DMS114 treated with DMSO at 0.1 percent for 48 hours (cell line): ENCODE data around the gene PPP1R14C.
"Not testable (repeated sequence)": the region's sequence is repeated elsewhere in the genome, so short reads cannot be mapped to it uniquely, and the experiment has no call there.

ENCODE experiments used
- DNase-seq: peaks from one replicate; lab custom pipeline; 2025; ENCODE audit not compliant: unreplicated experiment; lab: John Stamatoyannopoulos, UW

The PPP1R14C gene

DNA sequence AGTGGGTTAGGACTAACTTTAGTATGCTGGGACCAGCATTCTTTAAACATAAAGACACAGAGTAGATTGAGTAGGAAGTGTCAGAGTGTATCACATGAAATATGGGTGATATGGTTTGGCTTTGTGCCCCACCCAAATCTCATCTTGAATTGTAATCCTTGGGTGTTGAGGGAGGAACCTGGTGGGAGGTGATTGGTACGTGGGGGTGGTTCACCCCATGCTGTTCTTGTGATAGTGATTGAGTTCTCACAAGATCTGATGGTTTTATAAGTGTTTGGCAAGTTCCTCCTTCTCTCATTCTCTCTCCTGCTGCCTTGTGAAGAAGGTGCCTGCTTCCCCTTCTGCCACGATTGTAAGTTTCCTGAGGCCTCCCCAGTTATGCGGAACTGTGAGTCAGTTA lies 5.1 kb upstream of the PPP1R14C start:
- not testable (repeated sequence) for DNase-seq

DNA sequence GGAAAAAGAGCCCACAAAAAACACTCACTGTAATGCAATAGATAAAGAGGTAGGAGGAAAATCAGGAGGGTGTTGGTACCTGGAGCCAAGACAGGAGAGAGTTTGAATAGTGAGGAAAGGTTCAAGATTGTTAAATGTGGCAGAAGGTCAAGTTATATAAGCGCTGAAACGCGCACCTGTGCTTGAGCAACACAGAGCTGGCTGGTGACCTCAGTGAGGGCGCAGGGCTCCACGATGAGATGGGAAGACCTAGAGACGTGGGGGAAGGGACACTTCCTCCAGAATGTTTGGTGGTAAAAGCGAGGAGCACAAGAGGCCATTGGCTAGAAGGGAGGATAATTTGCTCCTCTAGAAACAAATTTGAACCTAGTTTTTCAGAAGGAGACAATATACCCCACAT lies 4.2 kb upstream of the PPP1R14C start:
- DNase-seq, result no peak

DNA sequence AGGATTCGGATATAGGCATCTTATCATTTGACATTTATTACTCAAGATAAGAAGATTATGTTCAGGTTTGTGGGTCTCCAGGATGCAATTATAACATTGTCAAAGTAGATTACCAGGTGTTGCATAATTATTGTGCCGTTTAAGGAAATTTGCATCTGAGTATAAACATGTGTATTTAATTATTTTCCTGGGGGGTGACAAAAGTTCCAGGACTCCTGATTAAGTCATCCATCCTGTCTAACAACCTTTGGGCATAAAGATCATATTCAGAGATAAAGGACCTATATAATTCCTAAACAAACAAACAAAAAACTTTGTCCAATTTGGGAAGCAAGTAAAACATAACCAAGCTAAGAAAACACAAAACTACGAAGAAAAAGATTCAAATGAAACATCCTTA lies 3.3 kb upstream of the PPP1R14C start:
- no peak for DNase-seq

DNA sequence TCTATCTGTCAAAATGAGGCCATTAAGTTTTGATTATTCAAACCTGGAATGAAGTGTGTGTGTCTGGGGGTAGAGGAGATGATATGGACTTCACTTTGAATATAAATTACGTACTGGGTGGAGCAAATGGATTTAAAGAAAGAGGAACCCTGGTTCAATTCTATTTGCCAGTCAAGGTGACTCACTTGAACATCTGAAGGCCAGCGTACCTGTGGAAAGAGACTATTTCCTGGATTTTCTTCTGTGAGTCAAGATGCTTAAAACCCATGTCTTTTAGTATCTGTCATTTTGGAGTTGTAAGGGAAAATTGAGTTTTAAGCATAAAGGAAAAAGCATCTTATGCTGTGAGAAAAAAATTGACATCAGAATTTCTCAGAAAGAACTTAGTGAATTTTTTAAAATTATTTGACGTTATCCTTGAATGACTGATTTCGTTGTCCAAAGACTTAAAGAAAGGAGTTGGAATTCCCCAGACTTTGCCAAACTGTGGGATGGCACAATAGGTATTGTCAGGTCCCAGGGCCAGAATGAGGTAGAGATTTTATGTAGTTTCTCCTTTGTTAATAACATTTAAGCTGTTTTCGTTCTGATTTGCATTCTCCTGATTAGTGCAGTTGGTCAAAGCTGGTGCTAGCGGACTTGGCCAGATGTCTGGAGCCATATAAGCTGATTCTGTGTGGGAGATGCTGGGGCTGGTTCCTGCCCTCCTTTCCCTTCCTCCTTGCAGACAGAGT lies 2.4 kb upstream of the PPP1R14C start:
- DNase-seq, result no peak

DNA sequence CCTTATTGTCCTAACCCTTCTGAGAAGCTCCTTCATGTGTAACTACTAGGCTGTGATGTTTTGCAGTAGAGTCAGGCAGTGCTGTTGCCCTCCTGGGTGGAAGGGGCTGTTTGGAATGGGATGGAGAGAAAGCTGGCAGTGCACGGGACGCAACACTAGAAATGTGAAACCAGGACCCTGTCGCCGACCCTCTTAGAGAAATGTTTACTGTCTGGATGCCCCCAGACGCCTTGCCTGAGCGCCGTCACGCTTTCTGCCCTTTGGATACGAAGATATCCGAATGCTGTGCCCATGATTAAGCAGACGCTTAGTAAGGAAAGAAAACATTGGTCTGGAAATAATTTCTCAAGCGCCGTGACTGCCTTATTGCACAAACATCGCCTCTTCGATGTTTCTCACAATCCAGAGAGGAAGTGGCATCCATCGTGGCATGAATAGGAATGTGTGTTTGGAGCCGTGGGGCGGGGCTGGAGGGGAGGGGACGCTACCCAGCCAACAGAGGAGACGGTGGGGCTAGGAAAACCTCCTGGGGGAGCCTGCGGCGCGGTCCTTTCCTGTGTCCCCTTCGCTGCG lies 661 bp upstream of the PPP1R14C start:
- DNase-seq, result no peak

DNA sequence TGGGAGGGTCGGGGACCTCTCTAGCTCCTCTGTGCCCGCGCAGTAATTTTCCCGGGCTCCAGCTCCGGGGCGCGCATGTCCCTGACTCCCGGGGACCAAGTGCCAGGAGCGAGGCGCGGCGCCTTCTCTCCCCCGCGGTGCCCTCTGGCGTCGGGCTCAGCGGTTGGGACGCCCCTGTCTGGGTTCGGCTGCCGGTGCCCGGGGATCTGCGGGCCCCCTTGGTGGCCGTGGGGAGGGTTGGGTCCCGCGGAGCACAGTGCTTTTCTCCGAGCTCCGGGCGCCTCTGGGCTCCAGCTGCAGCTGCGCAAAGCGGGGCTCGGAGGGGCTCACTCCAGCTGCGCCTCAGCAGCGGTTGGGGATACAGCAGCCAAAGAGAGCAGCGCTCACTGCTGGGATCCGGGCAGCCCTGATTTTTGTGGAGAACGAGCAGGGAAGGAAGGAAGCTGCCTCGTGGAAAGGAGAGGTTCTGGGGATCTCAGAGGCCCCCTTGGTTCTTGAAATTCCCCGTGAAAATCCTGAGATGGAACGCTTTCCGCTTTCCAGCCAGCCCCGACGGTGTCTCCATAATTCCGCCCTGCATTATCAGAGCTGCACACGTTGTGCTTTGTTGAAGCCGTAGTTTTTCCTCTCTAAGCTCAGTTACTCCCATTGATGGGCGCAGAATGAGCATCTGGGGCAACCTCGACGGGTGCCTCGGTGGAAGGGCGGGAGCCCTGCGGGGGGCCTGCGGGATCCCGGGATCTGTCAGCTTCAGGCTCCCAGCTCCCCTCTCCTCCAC lies 861 bp downstream of the PPP1R14C start:
- no peak for DNase-seq

DNA sequence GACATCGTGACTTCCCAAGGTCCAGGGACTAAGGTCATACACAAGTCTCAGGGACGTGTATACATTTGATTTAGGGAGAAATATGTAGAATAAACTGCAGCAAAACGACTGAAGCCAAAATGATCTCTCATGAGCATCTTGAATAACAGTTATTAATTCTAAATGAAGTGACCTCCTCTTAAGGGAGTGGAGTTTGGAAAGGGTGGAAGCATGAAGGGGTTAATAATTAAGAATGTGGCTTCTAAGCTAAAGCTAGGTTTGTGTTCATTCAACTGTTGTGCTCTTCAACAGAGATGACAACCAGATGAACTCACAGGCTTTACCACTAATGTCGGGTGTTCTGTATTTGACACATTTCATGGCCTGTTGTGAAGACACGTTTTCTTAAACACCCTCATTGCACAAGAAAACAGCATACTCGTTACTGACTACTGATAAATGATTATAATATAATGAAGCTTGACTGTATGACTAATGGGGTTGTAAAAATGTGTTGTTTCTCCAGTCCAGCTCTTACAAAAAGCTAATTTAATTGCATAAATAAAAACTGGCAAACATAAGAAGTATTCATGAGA lies 1.5 kb downstream of the PPP1R14C start:
- no peak for DNase-seq

DNA sequence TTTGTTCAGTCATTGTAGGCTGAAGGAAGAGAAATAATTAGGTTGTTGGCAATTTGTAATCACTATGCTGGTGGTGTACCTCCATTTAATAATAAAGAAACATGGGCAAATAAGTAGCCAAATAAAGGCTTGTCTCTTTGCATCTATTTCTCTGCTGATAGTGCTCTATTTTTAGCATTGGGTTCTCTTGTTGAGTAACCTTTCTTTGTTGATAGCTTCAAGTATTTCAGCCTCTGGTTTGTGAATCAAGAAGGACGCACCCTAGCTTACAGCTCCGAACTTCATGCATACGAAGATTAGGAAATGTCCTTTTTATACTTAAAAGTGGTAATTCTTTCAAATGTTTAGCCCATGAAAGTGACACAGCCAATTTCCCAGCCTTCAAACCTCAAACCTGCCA lies 2.6 kb downstream of the PPP1R14C start:
- no peak for DNase-seq

DNA sequence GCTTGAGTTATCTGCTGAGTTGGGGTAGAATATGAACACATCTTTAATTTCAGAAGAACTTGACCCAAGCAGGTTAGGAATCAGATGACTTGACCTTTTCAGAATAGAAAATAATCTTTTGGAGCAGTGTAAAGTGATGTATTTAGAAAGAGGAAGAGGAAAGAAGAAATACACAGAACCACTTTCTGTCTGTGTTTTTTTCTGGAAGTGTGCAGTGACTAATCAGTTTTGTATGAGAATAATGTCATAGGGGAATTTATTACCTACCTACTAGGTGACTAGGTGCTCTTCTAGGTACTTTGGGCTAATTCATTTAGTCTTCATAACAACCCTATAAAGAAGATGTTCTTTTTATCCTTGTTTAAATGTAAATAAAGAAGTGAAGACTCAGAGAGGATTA lies 3.0 kb downstream of the PPP1R14C start:
- no peak for DNase-seq

DNA sequence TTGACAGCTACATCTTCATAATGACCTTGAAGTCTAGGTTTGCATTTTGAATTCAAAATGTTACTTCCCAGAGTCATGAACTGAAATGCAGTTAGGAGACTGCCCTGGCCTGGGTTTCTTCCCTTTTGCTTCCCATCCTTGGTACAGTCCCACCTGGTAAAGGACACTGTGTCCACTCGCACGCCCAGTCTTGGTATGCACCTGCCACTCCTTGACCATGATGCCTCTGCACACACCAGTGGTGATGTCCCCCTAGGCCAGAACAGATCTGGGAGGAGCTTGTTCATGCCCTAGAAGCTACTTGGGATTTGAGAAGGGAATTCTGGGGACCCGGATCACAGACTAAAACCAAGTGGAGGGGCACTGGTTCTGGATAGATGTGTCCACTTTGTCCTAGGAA lies 3.6 kb downstream of the PPP1R14C start:
- DNase-seq, result no peak

DNA sequence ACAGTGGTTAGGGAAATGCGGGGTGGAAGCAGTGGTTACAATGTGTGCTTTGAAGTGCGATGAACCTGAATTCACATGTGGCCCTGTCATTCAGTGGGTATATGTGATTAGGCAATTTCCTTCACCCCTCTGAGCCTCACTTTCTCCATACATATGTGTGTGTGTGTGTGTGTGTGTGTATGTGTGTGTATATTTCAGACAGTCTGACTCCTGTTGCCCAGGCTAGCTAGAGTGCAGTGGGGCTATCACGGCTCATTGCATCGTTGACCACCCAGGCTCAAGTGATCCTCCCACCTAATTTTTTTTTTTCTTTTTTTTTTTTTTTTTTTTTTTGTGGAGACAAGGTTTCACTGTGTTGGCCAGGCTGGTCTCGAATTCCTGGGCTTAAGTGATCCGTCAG lies 6.3 kb downstream of the PPP1R14C start:
- DNase-seq, result no peak

DNA sequence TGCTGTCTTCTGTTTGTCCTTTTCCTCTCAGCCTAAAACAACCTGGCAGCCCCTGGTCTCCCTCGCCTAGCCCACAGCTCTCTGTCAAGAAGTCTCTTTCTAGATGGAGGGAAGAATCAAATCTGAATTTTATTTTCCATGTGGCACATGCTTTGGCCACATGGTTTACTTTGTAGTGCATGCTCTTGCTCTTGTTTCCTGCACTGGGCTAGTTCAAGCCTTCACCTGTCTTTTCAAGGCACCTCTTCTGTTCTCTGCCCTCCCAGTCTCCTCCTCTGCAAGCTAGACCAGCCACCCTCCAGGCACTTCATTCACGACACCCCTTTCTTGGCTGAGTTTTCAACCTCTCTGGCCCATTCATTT lies 7.6 kb downstream of the PPP1R14C start:
- DNase-seq, result no peak

DNA sequence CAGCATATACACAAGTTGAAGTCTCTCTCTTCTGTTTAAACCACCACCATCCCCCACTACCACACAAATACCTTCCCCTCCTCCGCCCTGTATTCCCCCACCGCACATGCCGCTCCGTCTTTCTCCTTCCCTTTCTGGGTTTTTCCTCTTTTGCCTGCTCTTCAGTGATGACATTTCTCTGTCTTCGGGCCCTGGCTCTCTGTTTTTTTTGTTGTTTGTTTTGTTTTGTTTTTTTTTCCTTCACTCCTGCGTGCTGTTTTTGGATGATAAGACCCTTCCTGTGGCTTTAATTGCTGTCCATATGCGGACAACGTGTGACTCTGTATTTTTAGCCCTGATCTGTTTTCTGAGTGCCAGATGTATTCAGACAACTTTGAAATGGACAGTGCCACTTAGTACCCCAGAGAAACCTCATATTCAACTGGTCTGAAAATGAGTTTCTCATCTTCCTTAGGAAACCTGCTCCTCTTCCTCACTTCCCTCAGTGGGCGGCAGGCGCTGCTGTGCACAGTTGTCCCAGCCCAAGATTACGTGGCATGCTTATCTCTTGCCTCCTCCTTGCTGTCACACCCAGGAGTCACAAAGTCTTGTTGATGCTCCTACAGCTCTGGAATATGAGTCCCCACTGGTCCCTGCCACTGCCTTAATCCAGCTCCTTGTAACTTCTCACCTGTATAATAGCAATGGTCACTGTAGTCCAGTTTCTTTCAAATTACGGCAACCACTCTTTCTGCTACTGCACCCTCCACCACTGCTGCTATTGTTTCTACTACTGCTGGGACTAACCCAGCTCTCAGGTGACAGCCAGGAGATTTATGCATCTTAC lies 8.2 kb downstream of the PPP1R14C start:
- DNase-seq, result no peak

DNA sequence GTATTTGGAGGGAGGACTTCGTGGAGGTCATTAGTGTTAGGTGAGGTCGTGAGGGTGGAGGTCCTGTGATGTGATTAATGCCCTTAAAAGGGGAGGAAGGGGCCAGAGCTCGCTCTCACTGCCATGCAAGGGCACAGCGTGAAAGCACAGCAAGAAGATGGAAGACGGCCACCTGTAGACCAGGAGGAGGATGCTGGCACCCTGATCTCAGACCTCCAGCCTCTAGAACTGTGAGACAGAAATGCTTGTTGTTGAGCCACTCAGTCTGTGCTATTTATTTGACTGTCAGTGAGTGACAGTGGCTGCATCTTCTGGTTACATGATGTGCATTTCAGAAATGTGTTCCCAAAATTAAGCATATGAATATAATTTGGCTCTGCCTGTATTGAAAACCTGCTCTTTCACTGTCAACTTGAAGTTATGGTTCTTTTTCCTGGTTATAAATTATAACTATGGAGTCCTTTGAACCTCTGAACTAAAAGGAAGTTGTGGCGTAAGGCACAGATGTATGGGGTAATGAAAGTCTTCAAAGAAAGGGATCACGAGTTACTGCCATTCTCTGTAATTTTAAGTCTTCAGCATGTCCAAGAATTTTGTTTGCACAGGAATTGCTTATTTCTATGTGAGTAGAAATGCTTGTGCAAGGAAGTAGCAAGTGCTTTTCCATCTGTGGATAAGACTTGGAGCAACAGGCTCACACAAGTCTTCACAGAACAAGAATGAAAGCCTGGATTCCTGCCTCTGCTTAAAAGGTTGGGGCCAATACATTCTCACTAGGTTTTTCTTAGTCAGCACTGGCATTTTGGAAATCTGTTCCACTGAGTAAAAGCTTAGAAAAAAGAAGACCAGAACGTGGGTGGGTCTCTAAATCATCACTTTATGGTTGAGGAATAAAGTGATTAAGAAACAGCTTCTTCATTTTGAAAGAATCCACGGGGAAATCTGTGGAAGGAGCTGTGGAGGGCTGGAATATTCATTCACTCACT lies 10.3 kb downstream of the PPP1R14C start:
- DNase-seq, result no peak

DNA sequence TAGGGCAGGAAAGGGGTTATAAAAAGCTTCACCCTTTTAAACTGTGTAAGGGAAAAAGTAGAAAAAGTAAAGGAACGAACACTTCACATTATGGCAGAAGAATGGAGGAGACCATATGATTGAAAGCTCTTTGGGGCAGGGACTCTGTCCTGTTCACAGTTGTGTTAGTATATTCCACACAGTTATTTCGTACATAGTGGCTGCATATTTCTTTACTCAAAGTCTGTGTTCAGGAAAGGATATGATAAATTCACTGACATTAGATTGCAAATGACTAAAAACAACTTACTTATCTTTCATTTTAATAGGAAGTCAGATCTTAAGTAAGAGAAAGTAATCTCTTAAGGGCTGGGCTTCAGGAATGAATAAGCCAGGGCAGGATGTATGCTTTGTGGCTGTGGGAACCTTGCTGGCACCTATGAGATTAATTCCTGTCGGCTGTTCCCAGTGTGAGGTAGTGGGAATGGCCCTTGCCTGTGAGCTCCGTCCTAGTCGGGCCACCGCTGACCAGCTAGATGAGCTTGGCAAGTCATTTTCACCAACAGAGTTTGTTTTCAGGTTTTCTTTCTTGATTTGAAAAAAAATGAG lies 11.2 kb downstream of the PPP1R14C start:
- no peak for DNase-seq

DNA sequence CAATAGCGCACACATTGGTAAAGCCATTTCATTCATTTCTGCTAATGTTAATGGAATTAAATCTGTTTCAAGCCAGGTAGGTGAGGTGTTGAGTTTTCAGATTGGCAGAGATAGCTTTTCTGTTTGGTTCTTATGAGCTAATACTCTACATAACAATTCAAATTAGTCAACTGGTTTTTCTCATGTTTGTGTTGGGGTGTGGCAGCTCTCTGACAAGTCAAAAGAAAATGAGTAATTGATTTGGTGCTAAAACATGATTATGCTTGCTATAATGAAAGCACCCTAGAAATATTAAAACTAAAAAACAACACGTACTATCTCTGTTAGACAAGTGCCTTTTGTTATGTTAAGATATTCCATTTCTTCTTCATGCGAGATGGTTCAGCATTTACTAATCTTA lies 13.6 kb downstream of the PPP1R14C start:
- DNase-seq, result no peak

DNA sequence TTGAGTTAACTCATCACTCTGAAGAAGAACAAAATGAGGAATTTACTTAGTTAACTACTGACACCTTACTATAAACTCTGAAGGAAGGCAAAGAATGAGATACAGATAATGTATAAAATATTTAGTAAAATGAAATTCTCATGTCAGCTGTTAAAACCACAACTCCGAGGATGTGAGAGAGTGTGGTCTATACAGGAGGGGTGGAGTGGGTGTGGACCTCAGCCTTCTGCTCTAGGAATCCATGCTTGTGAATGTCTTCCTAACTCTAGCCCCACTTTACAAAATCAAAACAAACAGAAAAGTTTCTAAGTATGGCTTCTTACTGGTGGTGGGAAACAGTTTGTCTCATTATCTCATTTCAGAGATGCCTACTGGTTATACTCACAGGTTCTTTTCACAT lies 14.2 kb downstream of the PPP1R14C start:
- no peak for DNase-seq

DNA sequence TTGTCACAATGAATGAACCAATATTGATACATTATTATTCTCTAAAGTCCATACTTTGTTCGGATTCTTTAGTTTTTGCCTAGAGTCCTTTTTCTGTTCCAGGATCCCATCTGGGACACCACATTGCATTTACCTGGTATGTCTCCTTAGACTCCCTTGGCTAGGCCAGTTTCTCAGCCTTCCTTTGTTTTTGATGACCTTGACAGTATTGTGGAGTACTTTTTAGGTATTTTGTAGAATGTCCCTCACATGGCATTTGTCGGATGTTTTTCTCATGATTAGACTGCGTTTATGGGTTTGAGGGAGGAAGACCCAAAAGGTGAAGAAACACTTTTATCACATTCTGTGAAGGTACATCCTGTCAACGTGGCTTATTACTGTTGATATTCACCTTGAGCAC lies 16.9 kb downstream of the PPP1R14C start:
- DNase-seq, result no peak

DNA sequence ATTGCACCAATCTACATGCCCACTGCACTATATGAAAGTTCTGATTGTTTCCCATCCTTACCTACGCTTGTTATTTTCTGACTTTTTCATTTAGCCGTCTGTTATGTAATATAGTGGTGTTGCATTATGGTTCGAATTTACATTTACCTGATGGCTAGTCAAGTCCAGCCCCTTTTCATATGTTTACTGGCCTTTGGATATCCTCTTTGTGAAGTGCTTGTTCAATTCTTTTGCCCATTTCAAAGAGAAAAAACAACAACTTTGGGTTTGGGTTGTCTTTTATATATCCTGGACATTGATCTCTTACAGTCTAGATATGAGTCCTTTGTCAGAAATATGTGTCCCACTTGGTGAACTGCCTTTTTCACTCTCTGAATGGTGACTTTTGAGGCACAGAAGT lies 21.1 kb downstream of the PPP1R14C start:
- no peak for DNase-seq
